GM21786 (cell line): ENCODE results near the gene ZNF644.
"Not testable (repeated sequence)": the region's sequence is repeated elsewhere in the genome, so short reads cannot be mapped to it uniquely, and the experiment has no call there.

ENCODE experiments used
- ATAC-seq: cut with Tn5 transposase; IDR thresholded peaks from one replicate; pipeline ENCODE4 v1.9.1; 2021; ENCODE audit not compliant: unreplicated experiment

The ZNF644 gene

GRCh38 chr1:90928231-90928630, 93.6 kb downstream of the ZNF644 start:
- ATAC-seq, result not testable (repeated sequence)

GRCh38 chr1:90927674-90928073, 94.2 kb downstream of the ZNF644 start:
- ATAC-seq, result not testable (repeated sequence)

- no peak for ATAC-seq
These were observed 94.9 kb downstream of the ZNF644 start for GRCh38 chr1:90926971-90927370.

- no peak for ATAC-seq
These were observed 95.6 kb downstream of the ZNF644 start for GRCh38 chr1:90925928-90926869.

- no peak for ATAC-seq
These were observed 96.9 kb downstream of the ZNF644 start for GRCh38 chr1:90924982-90925381.

- peak; percentile 60 for ATAC-seq
These were observed 98.8 kb downstream of the ZNF644 start for GRCh38 chr1:90922996-90923395.

- no peak for ATAC-seq
These were observed 99.6 kb downstream of the ZNF644 start for GRCh38 chr1:90922202-90922601.

- no peak for ATAC-seq
These were observed 101.9 kb downstream of the ZNF644 start for GRCh38 chr1:90919900-90920299.

- no peak for ATAC-seq
These were observed 102.6 kb downstream of the ZNF644 start for GRCh38 chr1:90919190-90919719.

- no peak for ATAC-seq
These were observed 110.5 kb downstream of the ZNF644 start for GRCh38 chr1:90911353-90911752.

GRCh38 chr1:90902672-90903071, 119.2 kb downstream of the ZNF644 start:
- no peak for ATAC-seq

GRCh38 chr1:90899263-90899662, 122.6 kb downstream of the ZNF644 start:
- ATAC-seq, result no peak

GRCh38 chr1:90893679-90894078, 128.2 kb downstream of the ZNF644 start:
- ATAC-seq, result not testable (repeated sequence)

- not testable (repeated sequence) for ATAC-seq
These were observed 129.0 kb downstream of the ZNF644 start for GRCh38 chr1:90892884-90893283.

- ATAC-seq, result not testable (repeated sequence)
These were observed 129.6 kb downstream of the ZNF644 start for GRCh38 chr1:90892196-90892595.

GRCh38 chr1:90891756-90892155, 130.1 kb downstream of the ZNF644 start:
- not testable (repeated sequence) for ATAC-seq

- ATAC-seq, result no peak
These were observed 139.6 kb downstream of the ZNF644 start for GRCh38 chr1:90882221-90882620.

GRCh38 chr1:90881034-90881433, 140.8 kb downstream of the ZNF644 start:
- no peak for ATAC-seq

GRCh38 chr1:90879281-90879680, 142.6 kb downstream of the ZNF644 start:
- ATAC-seq, result no peak

GRCh38 chr1:90876101-90876500, 145.7 kb downstream of the ZNF644 start:
- no peak for ATAC-seq
